Measurements from ENCODE around the gene WWOX. TPM values are rescaled to one million over a fixed set of nuclear protein-coding genes. Genes with fewer than 3 reads are reported as not detected.

WWOX gene
- total RNA-seq, 4 donors from 2014 or later, result 76.8 to 102 (median 83.6) TPM

DNA sequence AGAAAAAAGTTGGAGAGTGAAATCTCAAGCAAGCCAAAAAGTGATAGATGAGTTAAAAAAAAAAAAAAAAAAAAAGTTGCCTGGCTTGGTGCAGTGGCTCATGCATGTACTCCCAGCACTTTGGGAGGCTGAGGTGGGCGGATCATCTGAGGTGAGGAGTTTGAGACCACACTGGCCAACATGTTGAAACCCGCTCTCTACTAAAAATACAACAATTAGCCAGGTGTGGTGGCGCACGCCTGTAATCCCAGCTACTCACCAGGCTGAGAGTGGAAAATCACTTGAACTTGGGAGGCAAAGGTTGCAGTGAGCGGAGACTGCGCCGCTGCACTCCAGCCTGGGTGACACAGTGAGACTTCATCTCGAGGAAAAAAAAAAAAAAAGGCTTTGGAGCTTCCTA, 668.8 kb downstream of the WWOX start:
- no peaks in the 10 kb centered on the region for H3K9me3 ChIP-seq
- H3K27me3 ChIP-seq, result no peaks in the 10 kb centered on the region
- TF ChIP-seq, protein P1, sequence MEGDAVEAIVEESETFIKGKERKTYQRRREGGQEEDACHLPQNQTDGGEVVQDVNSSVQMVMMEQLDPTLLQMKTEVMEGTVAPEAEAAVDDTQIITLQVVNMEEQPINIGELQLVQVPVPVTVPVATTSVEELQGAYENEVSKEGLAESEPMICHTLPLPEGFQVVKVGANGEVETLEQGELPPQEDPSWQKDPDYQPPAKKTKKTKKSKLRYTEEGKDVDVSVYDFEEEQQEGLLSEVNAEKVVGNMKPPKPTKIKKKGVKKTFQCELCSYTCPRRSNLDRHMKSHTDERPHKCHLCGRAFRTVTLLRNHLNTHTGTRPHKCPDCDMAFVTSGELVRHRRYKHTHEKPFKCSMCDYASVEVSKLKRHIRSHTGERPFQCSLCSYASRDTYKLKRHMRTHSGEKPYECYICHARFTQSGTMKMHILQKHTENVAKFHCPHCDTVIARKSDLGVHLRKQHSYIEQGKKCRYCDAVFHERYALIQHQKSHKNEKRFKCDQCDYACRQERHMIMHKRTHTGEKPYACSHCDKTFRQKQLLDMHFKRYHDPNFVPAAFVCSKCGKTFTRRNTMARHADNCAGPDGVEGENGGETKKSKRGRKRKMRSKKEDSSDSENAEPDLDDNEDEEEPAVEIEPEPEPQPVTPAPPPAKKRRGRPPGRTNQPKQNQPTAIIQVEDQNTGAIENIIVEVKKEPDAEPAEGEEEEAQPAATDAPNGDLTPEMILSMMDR (IDR thresholded peaks at IDR 0.05), result no peak
- TF ChIP-seq POLR2A (IDR thresholded peaks at IDR 0.05), result no peak
- TF ChIP-seq EP300 (IDR thresholded peaks at IDR 0.05), result no peak
- no peak overlapping the region for H3K27ac ChIP-seq
- WGBS, 2 donors, result 94% methylated on average over 8 of the region's 8 CpGs
- H3K4me1 ChIP-seq, result peaks cover 0 to 11% (median 2%) of the 10 kb centered on the region in 4 donors
- no peak overlapping the region for H3K4me3 ChIP-seq
- no peaks in the 10 kb centered on the region for H3K36me3 ChIP-seq
- DNase-seq (ENCODE audit: low spot score in 2 of 2), result no peak

DNA sequence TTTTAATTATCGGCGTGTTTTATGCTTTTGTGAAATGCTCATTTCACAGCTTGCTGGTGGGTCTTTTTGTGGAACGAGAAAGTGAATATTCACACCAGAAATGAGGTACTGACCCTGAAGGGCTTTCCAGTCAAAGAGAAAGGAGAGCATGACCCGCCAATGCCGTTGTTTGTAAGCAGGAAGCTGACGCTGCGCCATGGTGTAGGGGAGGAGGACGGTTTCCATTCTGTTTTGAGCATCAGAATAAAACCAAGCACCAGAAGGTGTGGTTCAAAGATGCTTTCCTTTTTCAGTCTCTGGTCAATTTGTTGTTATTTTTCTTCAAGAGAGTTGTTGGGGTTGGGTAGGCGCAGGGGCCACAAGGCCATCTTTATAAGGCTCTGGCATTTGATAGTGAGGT, 669.3 kb downstream of the WWOX start:
- no peak for DNase-seq (ENCODE audit: low spot score in 2 of 2)
- Histone ChIP-seq H3K4me3 (no peak overlapping the region), H3K27me3 (no peaks in the 10 kb centered on the region), H3K36me3 (no peaks in the 10 kb centered on the region), H3K9me3 (no peaks in the 10 kb centered on the region), H3K4me1 (peaks cover 0 to 10% (median 2%) of the 10 kb centered on the region in 4 donors), H3K27ac (no peak overlapping the region)
- no peak for TF ChIP-seq EP300 (IDR thresholded peaks at IDR 0.05)
- TF ChIP-seq, protein P1 (IDR thresholded peaks at IDR 0.05), result no peak
- TF ChIP-seq POLR2A (IDR thresholded peaks at IDR 0.05), result no peak
- WGBS, 2 donors, result 85 to 88% methylated on average over 9 of the region's 9 CpGs

DNA sequence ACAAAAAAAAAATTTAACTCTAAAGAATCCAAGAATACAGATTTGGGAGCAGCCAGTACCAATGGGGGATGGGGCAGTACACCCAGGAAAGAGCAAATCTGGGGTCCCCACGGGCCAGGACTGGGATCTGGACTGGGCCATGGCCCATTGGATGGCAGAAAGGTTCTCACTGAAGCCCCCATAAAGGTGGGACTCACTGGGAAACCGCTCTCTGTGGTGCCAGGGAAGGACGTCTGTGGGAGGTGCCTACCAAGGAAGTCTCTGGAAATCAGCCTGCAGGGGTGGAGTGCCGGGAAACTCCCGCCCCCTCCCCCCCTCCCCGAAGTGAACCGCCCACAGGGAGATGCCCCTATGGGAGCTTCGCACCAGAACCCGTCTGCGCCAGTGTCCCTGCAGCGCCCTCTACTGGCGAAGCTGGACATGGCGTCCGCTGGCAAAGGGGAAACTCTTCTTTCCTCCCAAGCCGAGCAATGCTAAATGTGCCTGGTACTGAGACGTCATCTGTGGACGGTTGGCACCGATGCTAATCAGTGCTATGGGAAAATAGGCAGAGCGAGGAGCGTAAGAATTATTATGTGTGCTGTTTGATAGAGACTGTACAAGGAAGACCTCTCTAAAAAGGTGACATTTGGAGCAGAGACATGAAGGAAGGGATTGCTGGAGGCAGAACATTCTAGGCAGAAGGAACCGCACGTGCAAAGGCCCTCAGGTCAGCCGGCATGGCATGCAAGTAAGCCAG, 671.1 kb downstream of the WWOX start:
- Histone ChIP-seq H3K4me3 (no peak overlapping the region), H3K36me3 (no peaks in the 10 kb centered on the region), H3K4me1 (peaks cover 0 to 7% (median 2%) of the 10 kb centered on the region in 4 donors), H3K27me3 (no peaks in the 10 kb centered on the region), H3K27ac (no peak overlapping the region), H3K9me3 (no peaks in the 10 kb centered on the region)
- DNase-seq (ENCODE audit: low spot score in 2 of 2), result peak; percentile 49 to 70
- no peak for TF ChIP-seq EP300 (IDR thresholded peaks at IDR 0.05)
- TF ChIP-seq, protein P1 (IDR thresholded peaks at IDR 0.05), result peak; percentile 64 to 86 (median 71)
- no peak for TF ChIP-seq POLR2A (IDR thresholded peaks at IDR 0.05)
- WGBS, 2 donors, result 35 to 49% methylated on average over 16 to 23 of the region's 23 CpGs

DNA sequence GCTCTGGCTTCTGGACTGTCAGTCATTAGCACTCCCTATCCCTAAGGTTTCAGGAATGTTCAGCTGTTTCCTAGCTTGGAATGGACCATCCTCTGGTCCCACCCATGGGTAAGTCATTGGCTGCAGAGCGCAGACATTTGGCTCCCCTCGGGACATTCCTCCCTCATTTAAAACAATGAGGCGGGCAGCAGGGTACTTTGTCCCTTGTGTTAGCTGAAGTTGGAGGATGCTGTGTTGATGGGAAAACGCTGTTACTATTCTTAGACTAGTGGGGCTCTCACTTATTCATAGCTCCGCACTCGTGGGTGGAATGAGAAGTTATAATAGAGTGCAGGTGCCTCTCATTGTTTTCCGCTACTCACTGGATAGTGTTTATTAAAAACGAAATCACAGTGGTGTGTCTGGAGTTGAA, 673.8 kb downstream of the WWOX start:
- H3K27me3 ChIP-seq, result no peaks in the 10 kb centered on the region
- no peak for DNase-seq (ENCODE audit: low spot score in 2 of 2)
- no peak overlapping the region for H3K4me3 ChIP-seq
- peaks cover 0 to 7% (median 2%) of the 10 kb centered on the region in 4 donors for H3K4me1 ChIP-seq
- WGBS, 2 donors, result 71 to 73% methylated on average over 8 of the region's 8 CpGs
- TF ChIP-seq, protein P1 (IDR thresholded peaks at IDR 0.05), result no peak
- H3K9me3 ChIP-seq, result no peaks in the 10 kb centered on the region
- H3K27ac ChIP-seq, result no peak overlapping the region
- no peaks in the 10 kb centered on the region for H3K36me3 ChIP-seq

DNA sequence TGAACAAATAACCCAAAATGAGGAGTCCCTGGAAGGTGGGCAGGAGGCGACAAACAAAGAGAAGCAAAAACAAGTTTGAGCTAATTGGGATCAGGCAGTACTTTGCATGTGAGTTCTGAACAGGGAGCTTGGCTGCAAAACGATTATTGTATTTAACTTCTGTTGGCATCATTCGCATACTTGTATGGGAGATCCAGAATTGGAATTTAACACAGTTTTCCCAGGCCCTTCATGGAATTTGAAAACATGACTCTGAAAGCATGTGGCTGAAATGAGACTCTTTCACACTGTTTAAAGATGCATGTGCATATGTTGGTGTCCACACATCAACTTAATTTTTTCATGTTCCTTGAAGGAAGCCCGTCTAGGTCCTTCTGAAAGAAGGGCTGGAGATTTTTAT, 674.3 kb downstream of the WWOX start:
- Histone ChIP-seq H3K36me3 (no peaks in the 10 kb centered on the region), H3K4me3 (no peak overlapping the region), H3K9me3 (no peaks in the 10 kb centered on the region), H3K4me1 (peaks cover 0 to 7% (median 2%) of the 10 kb centered on the region in 4 donors), H3K27ac (no peak overlapping the region), H3K27me3 (no peaks in the 10 kb centered on the region)
- WGBS, 2 donors, result 51 to 61% methylated on average over 4 of the region's 4 CpGs
- DNase-seq (ENCODE audit: low spot score in 2 of 2), result no peak
- TF ChIP-seq POLR2A (IDR thresholded peaks at IDR 0.05) (no peak), EP300 (IDR thresholded peaks at IDR 0.05) (no peak)
- TF ChIP-seq, protein P1 (IDR thresholded peaks at IDR 0.05), result no peak
